HG02610 (cell line): ENCODE measurements around the gene TNFRSF17.
A peak's percentile ranks its signal among the peaks of the same experiment; 100 is the strongest.
"Not testable (repeated sequence)": the region's sequence is repeated elsewhere in the genome, so short reads cannot be mapped to it uniquely, and the experiment has no call there.

Experiments
- ATAC-seq: cut with Tn5 transposase; IDR thresholded peaks from one replicate; pipeline ENCODE4 v1.9.1; 2021; ENCODE audit warnings: mild to moderate bottlenecking, moderate library complexity; ENCODE audit not compliant: unreplicated experiment

The TNFRSF17 gene

DNA sequence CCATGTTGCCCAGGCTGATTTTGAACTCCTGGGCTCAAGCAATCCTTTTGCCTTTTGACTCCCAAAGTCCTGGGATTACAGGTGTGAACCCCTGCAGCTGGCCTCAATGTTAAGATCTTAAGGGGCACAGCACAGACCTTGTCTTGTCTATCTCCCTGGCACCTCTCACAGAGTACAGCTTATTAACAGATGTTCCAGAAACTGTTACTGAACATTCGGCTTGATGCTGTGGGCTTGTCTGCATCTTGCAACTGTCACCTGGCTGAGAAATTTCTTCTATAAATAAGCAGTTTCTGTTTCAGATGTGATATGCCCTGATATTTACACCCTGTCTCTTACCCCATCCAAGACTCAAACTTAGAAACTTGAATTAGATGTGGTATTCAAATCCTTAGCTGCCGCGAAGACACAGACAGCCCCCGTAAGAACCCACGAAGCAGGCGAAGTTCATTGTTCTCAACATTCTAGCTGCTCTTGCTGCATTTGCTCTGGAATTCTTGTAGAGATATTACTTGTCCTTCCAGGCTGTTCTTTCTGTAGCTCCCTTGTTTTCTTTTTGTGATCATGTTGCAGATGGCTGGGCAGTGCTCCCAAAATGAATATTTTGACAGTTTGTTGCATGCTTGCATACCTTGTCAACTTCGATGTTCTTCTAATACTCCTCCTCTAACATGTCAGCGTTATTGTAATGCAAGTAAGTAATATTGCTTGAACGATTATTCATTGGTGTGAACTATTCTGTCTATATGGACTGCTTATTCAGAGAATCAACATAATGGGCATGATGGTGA lies at the start of gene TNFRSF17:
TSS of gene TNFRSF17 (plus strand) at position 450 of the 791 bp plus-strand sequence. CDS start at position 565, 115 bp downstream.
- peak; percentile 81 for ATAC-seq

DNA sequence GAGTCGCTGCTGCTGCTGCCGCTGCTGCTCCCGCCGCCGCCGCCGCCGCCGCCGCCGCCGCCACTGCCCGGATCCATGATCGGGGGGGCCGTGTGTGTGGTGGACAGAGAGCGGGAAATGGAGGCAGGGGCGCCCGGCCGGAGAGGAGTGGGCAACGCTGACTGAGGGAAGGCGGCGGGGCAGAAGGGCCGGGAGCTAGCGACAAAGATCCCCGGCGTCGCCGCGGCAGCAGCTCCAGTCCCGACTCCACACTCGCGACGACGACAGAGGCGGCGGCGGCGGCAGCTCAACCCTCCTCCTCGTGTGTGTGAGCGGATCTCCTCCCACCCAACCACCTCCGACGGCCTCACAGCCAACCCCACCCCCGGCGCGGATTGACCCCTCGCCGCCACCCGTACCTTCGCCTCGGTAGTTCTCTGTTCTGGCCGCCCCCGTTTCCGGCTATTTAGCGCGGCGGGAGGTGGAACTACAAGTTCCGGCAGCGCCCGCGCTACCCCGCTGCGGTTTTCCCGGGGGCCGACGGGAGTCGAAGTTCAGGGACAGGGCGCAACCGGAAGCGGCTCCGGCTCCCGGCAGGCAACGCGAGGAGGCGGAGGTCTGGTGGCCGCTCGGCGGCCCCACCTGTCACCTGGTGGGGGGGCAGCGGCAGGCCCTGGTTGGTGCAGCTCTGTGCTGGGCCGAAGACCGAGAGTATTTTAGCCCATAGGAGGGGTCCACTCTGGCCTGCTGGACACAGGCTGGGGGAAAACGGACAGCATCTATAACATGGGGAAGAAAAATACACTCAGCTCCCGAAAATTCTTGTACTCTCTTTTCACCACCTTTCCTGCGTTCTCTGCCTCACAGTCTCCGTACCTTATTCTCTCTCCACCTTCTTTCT lies 49.1 kb upstream of the TNFRSF17 start, which contains the start of gene GSPT1:
TSS of gene GSPT1 (minus strand) at position 313 of the 880 bp plus-strand sequence. CDS start at position 77, 236 bp downstream.
- ATAC-seq: peak; percentile 86

DNA sequence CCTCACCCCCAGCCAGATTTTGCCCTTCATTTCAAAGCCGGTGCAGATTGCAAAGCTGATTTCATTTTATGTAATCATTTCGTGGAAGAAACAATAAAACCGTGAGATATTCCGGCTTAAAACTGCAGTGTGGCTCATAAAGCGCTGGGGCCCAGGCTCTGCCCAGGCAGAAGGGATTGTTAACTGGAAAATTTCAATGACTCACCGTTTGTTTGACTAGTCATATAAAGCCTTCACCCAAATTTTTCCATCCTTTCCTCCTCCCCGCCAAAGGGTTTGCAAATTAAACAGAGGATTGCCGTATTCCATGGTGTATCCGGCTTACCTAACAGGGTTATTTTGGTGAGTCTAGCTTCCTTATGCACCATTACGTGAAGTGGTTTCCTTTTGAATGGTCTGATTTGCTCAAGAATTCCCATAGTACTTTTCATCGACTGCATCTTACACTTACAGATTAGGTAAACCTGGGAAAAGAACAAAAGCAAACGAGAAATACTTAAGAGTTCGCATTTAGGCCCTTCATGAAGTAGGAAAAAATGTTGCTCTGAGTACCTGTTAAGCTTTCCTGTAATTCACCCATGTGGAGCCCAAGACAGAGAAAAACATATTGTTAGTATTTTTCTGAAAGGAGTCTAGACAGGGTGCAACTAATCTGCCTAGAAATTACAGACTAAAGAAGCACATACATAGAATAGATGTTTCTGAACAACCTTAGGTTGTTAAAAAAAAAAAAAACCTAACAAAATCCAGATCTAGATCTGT lies 48.3 kb upstream of the TNFRSF17 start:
- ATAC-seq: no peak

DNA sequence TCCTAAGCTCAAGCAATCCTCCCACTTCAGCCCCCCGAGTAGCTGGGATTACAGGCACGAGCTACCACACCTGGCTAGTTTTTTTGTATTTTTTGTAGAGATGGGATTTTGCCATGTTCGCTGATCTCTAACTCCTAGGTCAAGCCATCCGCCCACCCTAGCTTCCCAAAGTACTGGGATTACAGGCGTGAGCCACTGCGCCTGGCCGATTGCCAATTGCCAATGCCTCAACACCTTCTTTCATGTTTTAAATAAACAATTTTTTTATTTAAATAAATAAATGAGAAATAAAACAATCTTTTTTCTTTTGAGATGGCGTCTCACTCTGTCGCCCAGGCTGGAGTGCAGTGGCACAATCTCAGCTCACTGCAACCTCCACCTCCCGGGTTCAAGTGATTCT lies 41.0 kb upstream of the TNFRSF17 start:
- ATAC-seq: not testable (repeated sequence)

DNA sequence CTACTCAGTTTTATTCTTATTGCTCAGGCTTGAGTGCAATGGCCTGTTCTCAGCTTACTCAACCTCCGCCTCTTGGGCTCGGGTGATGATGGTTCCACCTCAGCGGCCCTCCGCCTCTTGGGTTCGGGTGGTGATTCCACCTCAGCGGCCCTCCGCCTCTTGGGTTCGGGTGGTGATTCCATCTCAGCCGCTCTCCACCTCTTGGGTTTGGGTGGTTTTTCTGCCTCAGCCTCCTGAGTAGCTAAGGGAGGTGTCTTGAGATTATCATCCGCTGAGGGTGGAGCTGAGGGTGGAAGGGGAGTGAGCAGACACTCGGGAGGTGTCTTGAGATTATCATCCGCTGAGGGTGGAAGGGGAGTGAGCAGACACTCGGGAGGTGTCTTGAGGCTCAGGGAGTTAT lies 37.7 kb upstream of the TNFRSF17 start:
- ATAC-seq: not testable (repeated sequence)

DNA sequence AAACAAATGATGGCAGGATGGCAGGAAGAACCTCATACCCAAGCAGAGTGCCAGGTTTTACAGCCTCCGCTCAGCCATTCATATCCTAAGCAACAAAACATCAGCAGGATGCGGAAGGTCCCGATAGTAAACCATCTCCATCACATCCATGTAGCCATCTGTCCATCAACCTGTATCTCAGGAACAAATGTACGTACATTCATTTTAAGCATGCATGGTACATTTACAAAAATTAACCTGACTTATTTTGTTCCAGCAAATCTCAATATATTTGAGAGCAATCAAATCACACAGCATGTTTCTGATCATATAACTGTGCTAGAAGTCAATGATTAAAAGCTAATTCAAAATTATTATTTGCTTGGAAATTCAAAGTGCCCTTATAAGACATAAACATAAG lies 23.1 kb upstream of the TNFRSF17 start, which contains the start of gene NPIPB2:
TSS of gene NPIPB2 (minus strand) at position 101 of the 400 bp plus-strand sequence. CDS start at position 101, 0 bp downstream.
- ATAC-seq: not testable (repeated sequence)

DNA sequence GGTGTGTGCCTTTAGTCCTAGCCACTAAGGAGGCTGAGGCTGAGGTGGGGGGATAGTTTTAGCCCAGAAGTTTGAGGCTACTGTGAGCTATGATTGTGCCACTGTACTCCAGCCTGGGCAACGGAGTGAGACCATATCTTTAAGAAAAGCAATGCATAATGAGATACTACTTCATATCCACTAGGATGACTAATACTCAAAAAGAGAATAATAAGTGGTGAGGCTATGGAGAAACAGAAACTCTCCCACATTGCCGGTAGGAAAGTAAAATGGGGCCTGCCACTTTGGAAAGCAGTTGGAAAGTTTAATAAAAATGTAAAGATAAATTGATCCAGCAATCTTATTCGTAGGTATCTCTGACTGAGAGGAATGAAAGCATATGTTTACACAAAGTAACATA lies 18.6 kb upstream of the TNFRSF17 start:
- no peak for ATAC-seq

DNA sequence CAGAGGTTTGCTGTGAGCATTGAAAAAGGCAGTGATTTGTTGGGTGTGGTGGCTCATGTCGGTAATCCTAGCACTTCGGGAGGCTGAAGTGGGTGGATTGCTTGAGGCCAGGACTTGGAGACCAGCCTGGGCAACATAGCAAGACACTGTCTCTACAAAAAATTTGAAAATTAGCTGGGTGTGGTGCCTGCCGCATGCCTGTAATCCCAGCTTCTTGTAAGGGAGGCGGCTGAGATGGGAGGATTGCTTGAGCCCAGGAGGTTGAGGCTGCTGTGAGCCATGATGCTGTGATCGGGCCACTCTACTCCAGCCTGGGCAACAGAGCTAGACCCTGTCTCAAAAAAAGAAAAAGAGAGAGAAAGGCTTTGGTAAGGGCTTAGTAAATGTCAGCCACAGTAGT lies 16.2 kb upstream of the TNFRSF17 start:
- no peak for ATAC-seq

DNA sequence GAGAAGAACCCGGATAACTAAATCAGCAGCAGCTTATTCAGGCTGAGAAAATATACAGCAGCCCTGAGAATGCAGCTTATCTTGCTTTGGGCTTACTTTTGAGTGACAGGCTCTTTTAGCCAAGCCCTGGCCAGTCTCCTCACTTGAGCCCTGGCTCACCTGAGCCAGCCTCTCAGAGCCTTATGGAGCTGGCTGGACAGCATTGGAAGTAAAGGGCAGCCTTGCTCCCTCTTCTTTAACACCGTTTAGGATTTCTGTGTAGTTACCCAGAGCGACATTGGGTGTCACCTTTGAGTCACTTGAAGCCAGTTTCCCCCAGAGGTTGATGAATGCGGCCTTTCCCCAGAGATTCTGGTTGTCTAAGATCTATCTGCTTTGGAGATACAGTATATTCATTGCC lies 15.5 kb upstream of the TNFRSF17 start:
- ATAC-seq: peak; percentile 70

DNA sequence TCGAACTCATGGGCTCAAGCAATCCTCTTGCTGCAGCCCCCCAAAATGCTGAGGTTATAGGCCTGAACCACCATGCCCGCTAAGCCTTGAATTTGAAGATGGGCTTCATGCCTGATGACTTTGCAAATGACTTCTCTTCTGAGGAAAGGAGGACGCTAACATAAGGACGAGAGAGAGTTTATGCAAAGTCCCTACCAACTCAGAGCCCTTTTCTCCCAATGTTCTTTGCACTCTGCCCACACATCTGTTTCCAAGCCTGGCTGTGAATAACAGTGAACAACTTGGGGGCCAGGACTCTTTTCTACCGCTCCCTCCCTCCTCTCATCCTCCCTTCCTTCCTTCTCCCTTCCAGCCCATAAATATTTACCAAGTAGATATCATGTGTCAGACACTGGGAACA lies 14.6 kb upstream of the TNFRSF17 start:
- ATAC-seq: no peak

DNA sequence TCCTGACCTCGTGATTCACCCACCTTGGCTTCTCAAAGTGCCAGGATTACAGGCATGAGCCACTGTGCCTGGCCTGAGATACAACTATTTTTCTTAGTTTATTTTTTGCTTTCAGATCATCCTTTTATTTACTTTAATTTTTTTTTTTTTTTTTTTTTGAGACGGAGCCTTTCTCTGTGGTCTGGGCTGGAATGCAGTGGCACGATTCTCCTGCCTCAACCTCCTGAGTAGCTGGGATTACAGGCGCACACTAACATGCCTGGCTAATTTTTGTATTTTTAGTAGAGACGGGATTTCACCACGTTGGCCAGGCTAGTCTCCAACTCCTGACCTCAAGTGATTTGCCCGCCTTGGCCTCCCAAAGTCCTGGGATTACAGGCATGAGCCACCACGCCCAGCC lies 11.4 kb upstream of the TNFRSF17 start:
- ATAC-seq: not testable (repeated sequence)

DNA sequence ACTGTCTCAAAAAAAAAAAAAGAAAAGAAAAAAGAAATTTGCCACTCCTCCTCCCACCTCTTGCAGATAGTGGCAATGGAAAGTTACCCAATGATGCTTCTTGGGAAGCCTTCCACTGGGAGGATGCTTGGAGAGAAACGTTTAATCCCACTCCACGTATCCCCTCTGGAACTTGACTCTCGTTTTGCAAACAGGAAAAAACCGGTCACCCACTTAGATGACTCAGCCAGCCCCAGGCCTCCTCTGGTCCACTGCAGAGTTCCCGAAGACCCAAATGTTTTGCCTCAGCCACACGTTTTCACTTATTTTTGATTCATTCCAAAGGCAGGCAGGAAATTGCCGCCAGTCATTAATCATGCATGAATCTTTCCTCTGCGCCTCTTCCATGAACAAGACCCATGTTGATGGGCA lies 9.3 kb upstream of the TNFRSF17 start:
- no peak for ATAC-seq

DNA sequence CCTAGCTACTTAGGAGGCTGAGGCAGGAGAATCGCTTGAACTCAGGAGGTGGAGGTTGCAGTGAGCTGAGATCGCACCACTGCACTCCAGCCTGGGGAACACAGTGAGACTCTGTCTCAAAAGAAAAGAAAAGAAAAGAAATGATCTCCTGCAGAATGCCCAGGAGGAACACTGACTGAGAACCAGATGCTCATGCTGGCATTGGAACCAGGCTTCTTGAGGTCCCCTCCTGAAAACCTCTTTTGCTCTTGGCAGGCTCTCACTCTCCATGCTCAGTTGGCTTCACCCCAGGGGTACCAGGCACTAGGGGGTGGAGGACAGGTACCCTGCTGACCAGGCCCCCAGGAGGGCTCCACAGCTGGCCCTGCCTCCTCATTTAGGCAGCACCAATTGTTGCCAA lies 8.5 kb upstream of the TNFRSF17 start:
- no peak for ATAC-seq

DNA sequence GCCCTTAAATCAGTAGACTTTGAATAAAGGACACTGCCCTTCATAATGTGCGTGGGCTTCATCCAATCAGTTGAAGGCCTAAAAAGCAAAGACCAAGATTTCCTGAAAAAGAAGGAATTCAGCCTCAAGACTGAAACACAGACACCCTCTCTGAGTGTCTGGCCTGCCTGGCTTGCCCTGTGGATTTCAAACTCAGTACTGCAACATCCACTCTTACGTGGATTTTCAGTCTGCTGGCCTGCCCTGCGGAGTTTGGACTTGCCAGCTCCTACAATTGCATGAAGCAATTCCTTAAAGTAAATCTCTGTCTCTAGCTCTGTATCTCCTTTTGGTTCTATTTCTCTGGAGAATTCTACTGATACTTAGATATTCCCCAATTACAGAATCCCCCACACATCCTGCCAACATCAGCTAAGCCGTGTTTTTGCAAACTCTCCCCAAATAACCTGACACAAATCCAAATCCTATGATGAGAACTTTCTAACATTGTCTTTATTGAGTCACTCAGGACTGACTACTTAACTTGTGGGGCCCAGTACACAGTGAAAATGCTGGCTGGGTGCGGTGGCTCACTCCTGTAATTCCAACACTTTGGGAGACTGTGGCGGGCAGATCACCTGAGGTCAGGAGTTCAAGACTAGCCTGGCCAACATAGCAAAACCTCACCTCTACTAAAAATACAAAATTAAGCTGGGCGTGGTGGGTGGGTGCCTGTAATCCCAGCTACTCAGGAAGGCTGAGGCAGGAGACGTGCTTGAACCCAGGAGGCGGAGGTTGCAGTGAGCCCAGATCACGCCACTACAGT lies 7.2 kb upstream of the TNFRSF17 start:
- ATAC-seq: no peak

DNA sequence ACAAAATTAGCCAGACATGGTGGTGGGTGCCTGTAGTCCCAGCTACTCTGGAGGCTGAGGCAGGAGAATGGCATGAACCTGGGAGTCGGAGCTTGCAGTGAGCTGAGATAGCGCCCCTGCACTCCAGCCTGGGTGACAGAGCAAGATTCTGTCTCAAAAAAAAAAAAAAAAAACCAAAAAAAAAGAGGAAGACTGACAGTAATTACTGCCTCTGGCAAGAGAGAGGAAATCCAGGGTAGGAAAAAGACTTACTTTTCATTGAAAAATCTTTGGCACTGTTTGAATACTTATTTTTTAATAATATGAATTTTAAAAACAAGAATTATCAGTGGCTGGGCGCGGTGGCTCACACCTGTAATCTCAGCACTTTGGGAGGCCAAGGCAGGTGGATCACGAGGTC lies 2.6 kb upstream of the TNFRSF17 start:
- ATAC-seq: not testable (repeated sequence)

DNA sequence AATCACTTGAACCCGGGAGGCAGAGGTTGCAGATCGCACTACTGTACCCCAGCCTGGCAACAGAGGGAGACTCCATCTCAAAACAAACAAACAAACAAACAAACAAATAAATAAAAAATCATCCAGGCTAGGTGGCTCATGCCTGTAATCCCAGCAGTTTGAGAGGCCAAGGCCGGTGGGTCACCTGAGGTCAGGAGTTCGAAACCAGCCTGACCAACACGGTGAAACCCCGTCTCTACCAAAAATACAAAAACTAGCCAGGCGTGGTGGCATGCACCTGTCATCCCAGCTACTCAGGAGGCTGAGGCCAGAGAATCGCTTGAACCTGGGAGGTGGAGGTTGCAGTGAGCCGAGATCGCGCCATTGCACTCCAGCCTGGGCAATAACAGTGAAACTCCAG lies 2.0 kb upstream of the TNFRSF17 start:
- ATAC-seq: not testable (repeated sequence)

DNA sequence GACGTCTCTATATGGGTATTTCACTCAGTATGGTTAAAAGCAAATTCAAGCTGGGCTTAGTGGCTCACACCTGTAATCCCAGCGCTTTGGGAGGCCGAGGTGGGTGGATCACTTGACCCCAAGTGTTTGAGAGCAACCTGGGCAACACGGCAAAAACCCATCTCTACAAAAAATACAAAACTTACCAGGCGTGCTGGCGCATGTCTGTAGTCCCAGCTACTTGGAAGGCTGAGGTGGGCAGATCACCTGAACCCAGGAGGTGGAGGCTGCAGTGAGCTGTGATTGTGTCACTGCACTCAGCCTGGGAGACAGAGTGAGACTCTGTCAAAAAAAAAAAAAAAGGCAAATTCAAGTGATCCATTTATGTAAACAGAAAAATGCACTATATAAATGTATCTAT lies 1.3 kb upstream of the TNFRSF17 start:
- ATAC-seq: no peak

DNA sequence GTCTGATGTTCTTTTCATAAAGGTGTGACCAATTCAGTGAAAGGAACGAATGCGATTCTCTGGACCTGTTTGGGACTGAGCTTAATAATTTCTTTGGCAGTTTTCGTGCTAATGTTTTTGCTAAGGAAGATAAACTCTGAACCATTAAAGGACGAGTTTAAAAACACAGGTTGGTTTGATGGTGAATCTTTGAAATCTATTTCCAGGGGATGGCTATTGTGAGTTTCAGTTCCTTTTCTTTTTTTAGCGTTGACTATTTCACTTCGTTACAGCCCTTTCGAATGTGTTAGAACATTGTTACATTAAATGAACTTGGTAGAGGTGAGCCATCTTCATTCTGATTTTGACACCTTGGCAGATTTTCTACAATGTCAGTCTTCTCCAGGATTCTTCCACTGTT lies 1.2 kb downstream of the TNFRSF17 start:
- ATAC-seq: peak; percentile 35

DNA sequence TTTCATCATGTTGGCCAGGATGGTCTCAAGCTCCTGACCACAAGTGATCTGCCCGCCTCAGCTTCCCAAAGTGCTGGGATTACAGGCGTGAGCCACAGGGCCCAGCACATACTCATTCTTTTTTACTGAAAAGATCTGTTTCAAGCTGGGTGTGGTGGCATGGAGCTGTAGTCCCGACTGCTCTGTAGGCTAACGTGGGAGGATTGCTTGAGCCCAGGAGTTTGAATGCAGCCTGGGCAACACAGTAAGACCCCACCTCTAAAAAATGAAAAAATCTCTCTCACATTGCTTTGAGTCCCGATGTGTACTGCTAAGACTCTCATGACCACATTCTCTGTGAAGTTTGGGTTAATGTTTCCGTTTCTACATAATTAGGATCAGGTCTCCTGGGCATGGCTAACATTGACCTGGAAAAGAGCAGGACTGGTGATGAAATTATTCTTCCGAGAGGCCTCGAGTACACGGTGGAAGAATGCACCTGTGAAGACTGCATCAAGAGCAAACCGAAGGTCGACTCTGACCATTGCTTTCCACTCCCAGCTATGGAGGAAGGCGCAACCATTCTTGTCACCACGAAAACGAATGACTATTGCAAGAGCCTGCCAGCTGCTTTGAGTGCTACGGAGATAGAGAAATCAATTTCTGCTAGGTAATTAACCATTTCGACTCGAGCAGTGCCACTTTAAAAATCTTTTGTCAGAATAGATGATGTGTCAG lies 2.3 kb downstream of the TNFRSF17 start:
- no peak for ATAC-seq
